ENCODE results near the gene COPG2. TPM values are rescaled to one million over a fixed set of nuclear protein-coding genes. Genes with fewer than 3 reads are reported as not detected.
A peak's percentile ranks its signal among the peaks of the same experiment; 100 is the strongest.

Gene COPG2
- total RNA-seq, 1 donor from 2014 or later: 15.3 TPM

GRCh38 chr7:130490888-130491804 lies 177.4 kb downstream of the COPG2 start:
- no peaks in the 10 kb centered on the region for H3K9me3 Mint-ChIP-seq
- DNase-seq (no peak), ATAC-seq (ENCODE audit: low read depth) (no peak)
- TF ChIP-seq CTCF (IDR thresholded peaks at IDR 0.05): no peak
- peaks cover 32% of the 10 kb centered on the region for H3K27me3 Mint-ChIP-seq
- ChIA-PET POLR2A (no interaction called here), CTCF (no interaction called here)
- H3K27ac Mint-ChIP-seq: no peak overlapping the region
- H3K4me1 Mint-ChIP-seq: peaks cover 27% of the 10 kb centered on the region
- peak overlapping the region; percentile 66 for H3K4me3 Mint-ChIP-seq
- intact Hi-C loops (cut with micrococcal nuclease): loop anchor here (1.0 kb wide), 1 partner anchor 141 kb away; no protein-coding TSS in a partner anchor
- H3K36me3 Mint-ChIP-seq (ENCODE audit: low read depth): no peaks in the 10 kb centered on the region

GRCh38 chr7:130490311-130490791 lies 178.2 kb downstream of the COPG2 start:
- no peak for ATAC-seq (ENCODE audit: low read depth)
- ChIA-PET CTCF (no interaction called here), POLR2A (no interaction called here)
- H3K36me3 Mint-ChIP-seq (ENCODE audit: low read depth): no peaks in the 10 kb centered on the region
- intact Hi-C loops (cut with micrococcal nuclease): no loop called here
- no peaks in the 10 kb centered on the region for H3K9me3 Mint-ChIP-seq
- no peak for TF ChIP-seq CTCF (IDR thresholded peaks at IDR 0.05)
- DNase-seq: no peak
- H3K4me1 Mint-ChIP-seq: peaks cover 34% of the 10 kb centered on the region
- H3K27ac Mint-ChIP-seq: no peak overlapping the region
- peaks cover 38% of the 10 kb centered on the region for H3K27me3 Mint-ChIP-seq
- H3K4me3 Mint-ChIP-seq: peak overlapping the region; percentile 11

GRCh38 chr7:130489140-130489983 lies 179.2 kb downstream of the COPG2 start:
- ChIA-PET CTCF (no interaction called here), POLR2A (no interaction called here)
- Mint-ChIP-seq H3K9me3 (no peaks in the 10 kb centered on the region), H3K36me3 (ENCODE audit: low read depth) (no peaks in the 10 kb centered on the region), H3K27me3 (peaks cover 46% of the 10 kb centered on the region), H3K27ac (no peak overlapping the region), H3K4me3 (no peak overlapping the region), H3K4me1 (peaks cover 36% of the 10 kb centered on the region)
- no peak for TF ChIP-seq CTCF (IDR thresholded peaks at IDR 0.05)
- no peak for ATAC-seq (ENCODE audit: low read depth)
- no peak for DNase-seq
- intact Hi-C loops (cut with micrococcal nuclease): no loop called here

- CTCF ChIA-PET: interaction anchor here (1.5 kb wide), 1 partner anchor 11 kb away, joined by 4 read pairs; no protein-coding TSS in a partner anchor
- Mint-ChIP-seq H3K9me3 (no peaks in the 10 kb centered on the region), H3K36me3 (ENCODE audit: low read depth) (no peaks in the 10 kb centered on the region), H3K27ac (no peak overlapping the region), H3K27me3 (peaks cover 43% of the 10 kb centered on the region), H3K4me1 (peaks cover 36% of the 10 kb centered on the region), H3K4me3 (no peak overlapping the region)
- no peak for ATAC-seq (ENCODE audit: low read depth)
- no peak for DNase-seq
- POLR2A ChIA-PET: no interaction called here
- intact Hi-C loops (cut with micrococcal nuclease): no loop called here
- TF ChIP-seq CTCF (IDR thresholded peaks at IDR 0.05): no peak
These were observed 180.0 kb downstream of the COPG2 start for GRCh38 chr7:130488392-130489139.

All from activated B cell treated with CpG ODN at 0.5 μM for 24 hours (primary cell).